ENCODE data around the gene SULT1C2. TPM values are rescaled to one million over a fixed set of nuclear protein-coding genes. Genes with fewer than 3 reads are reported as not detected.

SULT1C2 gene
- total and polyA plus RNA-seq, 2 of the 8 experiments (the other 6 are each of a cell fraction or from before 2014, with no cell fraction given), result 2.2 to 2.8 TPM

DNA sequence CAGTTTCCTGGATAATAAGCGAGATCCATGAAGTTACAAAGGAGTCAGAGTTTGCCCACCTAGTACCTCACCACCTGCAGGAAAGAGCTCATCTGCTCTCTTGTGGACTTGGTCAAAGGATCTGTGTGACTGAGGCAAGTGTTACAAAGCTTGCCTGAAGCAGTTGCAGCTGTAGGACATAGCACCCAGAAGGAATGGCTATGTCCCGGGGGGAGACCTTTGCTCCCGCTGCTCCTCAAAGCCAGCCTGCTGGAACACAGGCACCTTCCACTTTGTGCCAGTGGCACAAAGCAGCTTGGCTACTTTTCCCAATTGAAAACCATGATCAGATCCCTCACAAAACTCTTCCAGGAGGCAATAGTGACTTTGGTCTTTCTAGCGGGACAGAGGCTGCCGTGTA, 3.1 kb upstream of the SULT1C2 start:
- Histone ChIP-seq H3K9me3 (ENCODE audit: insufficient read depth in 2 of 2, low read depth in 1 of 2, low read length in 1 of 2) (no peaks in the 10 kb centered on the region), H2BK15ac (ENCODE audit: low read length) (peak overlapping the region; percentile 12; the same call in 1 of the 2 replicates), H2BK120ac (replicated peaks; ENCODE audit: low read depth, low read length) (no peak overlapping the region), H3K56ac (replicated peaks; ENCODE audit: insufficient read length, low read depth, low read length) (no peak overlapping the region), H4K20me1 (replicated peaks in 1 of 2; ENCODE audit: control insufficient read depth in 1 of 2, insufficient read depth in 2 of 2, low read length in 2 of 2) (no peaks in the 10 kb centered on the region), H2BK20ac (ENCODE audit: low read length) (no peak overlapping the region), H3K4me2 (ENCODE audit: insufficient read depth in 1 of 2, low read depth in 2 of 2, low read length in 2 of 2) (no peak overlapping the region), H4K8ac (ENCODE audit: extremely low read depth, insufficient read depth, low read length) (no peak overlapping the region), H3K4me3 (ENCODE audit: extremely low read depth in 1 of 4, insufficient read depth in 2 of 4, low read depth in 3 of 4, low read length in 4 of 4) (no peak overlapping the region), H3K4ac (replicated peaks; ENCODE audit: insufficient read length, low read depth, low read length) (no peak overlapping the region), H2AK5ac (ENCODE audit: low read depth, low read length) (no peak overlapping the region), H3K27me3 (replicated peaks in 1 of 4; ENCODE audit: control insufficient read depth in 3 of 4, extremely low read depth in 1 of 4, insufficient read depth in 3 of 4, low read length in 3 of 4) (peaks cover 0 to 2% (median 0%) of the 10 kb centered on the region in 4 experiments; a peak in 1 of 7 replicates), H3K27ac (ENCODE audit: low read depth, low read length) (no peak overlapping the region), H2BK12ac (ENCODE audit: low read depth, low read length) (no peak overlapping the region), H3K23me2 (ENCODE audit: low read depth, low read length) (no peaks in the 10 kb centered on the region), H3K36me3 (ENCODE audit: control insufficient read depth in 2 of 4, insufficient read depth in 4 of 4, low read length in 3 of 4) (no peaks in the 10 kb centered on the region), H3K23ac (ENCODE audit: insufficient read length) (no peak overlapping the region), H3K14ac (ENCODE audit: insufficient read length) (no peak overlapping the region), H3K79me2 (ENCODE audit: control insufficient read depth in 1 of 2, insufficient read depth in 2 of 2, low read length in 2 of 2) (no peaks in the 10 kb centered on the region), H3K4me1 (replicated peaks in 1 of 4; ENCODE audit: control insufficient read depth in 3 of 4, insufficient read depth in 4 of 4, low read length in 3 of 4) (peaks cover 0 to 13% (median 4%) of the 10 kb centered on the region in 4 experiments; a peak in 3 of 7 replicates), H3K9ac (replicated peaks in 1 of 4; ENCODE audit: extremely low read depth in 1 of 4, low read depth in 3 of 4, low read length in 3 of 4) (no peak overlapping the region), H4K5ac (ENCODE audit: insufficient read length, low read depth, low read length) (no peak overlapping the region), H4K91ac (replicated peaks; ENCODE audit: insufficient read length, low read length) (no peak overlapping the region), H3K79me1 (ENCODE audit: low read depth, low read length) (no peaks in the 10 kb centered on the region), H2BK5ac (ENCODE audit: low read depth, low read length) (no peak overlapping the region), H2AFZ (ENCODE audit: low read length) (no peak overlapping the region), H3K18ac (ENCODE audit: extremely low read depth, low read length) (no peak overlapping the region)
- DNase-seq (ENCODE audit: low read depth in 1 of 2, low spot score in 2 of 2), result no peak
- TF ChIP-seq BACH1 (IDR thresholded peaks at IDR 0.05; ENCODE audit: low read length) (no peak), SUZ12 (IDR thresholded peaks at IDR 0.05; ENCODE audit: low read length) (no peak), SP4 (IDR thresholded peaks at IDR 0.05; ENCODE audit: low read length) (no peak), TCF12 (IDR thresholded peaks at IDR 0.05; ENCODE audit: low read depth, low read length) (no peak), EZH2 (IDR thresholded peaks at IDR 0.05; ENCODE audit: low read depth, low read length, severe bottlenecking) (no peak), KDM4A (IDR thresholded peaks at IDR 0.05; ENCODE audit: low read depth, low read length, severe bottlenecking) (no peak), HDAC6 (IDR thresholded peaks at IDR 0.05; ENCODE audit: low read depth, low read length) (no peak), SIX5 (IDR thresholded peaks at IDR 0.05; ENCODE audit: low read depth, low read length) (no peak), SAP30 (IDR thresholded peaks at IDR 0.05; ENCODE audit: insufficient read depth, insufficient replicate concordance, low read length) (no peak), TEAD4 (IDR thresholded peaks at IDR 0.05; ENCODE audit: low read depth, low read length) (no peak), CEBPB (IDR thresholded peaks at IDR 0.05; ENCODE audit: low read depth, low read length) (no peak), BCL11A (IDR thresholded peaks at IDR 0.05; ENCODE audit: low read depth in 2 of 2, low read length in 2 of 2) (no peak), MAX (IDR thresholded peaks at IDR 0.05) (no peak)
- CTCF ChIA-PET (ENCODE audit: partially characterized antibody), result no interaction called here
- WGBS, 2 experiments (ENCODE audit: extremely low coverage in 1 of 2, insufficient coverage in 1 of 2, insufficient read length in 1 of 2, insufficient replicate concordance in 2 of 2, low coverage in 1 of 2, low lambda C conversion rate in 2 of 2, missing lambda C conversion rate in 1 of 2), result 97% methylated on average over 5 of the region's 5 CpGs; no CpG with 5 or more reads in 1 of the 2 experiments
- POLR2A ChIA-PET (ENCODE audit: partially characterized antibody), result interaction anchor here (1.3 kb wide), 1 partner anchor 17 kb away, joined by 3 read pairs; no protein-coding TSS in a partner anchor
- no peak for FAIRE-seq

Measured in H1 (cell line).